Endothelial cell of umbilical vein (primary cell): ENCODE measurements around the gene NDUFAB1.
"Not testable (repeated sequence)": the region's sequence is repeated elsewhere in the genome, so short reads cannot be mapped to it uniquely, and the experiment has no call there.

Experiments used
- CTCF ChIP-seq, 2 donors: IDR thresholded peaks; 1 replicate in 1 of 2; 2 replicates in 1 of 2; pipeline ENCODE4 v1.5.1; 2011; ENCODE audit warnings: low read length in 2 of 2, mild to moderate bottlenecking in 2 of 2, moderate library complexity in 2 of 2, control low read depth in 1 of 2, inconsistent platforms in 1 of 2, low read depth in 1 of 2; ENCODE audit not compliant: insufficient read depth in 1 of 2; ENCODE audit errors: extremely low read depth in 1 of 2
- EZH2 ChIP-seq: IDR thresholded peaks from 2 replicates; pipeline ENCODE4 v1.6.1; 2012; ENCODE audit warnings: borderline replicate concordance, low read depth, mild to moderate bottlenecking, moderate library complexity, low read length, inconsistent platforms; ENCODE audit not compliant: severe bottlenecking
- POLR2A ChIP-seq: IDR thresholded peaks from 2 replicates; pipeline ENCODE4 v1.6.1; 2012; ENCODE audit warnings: low read depth, mild to moderate bottlenecking, control low read depth, low read length

- not testable (repeated sequence) for TF ChIP-seq CTCF (IDR thresholded peaks at IDR 0.05; ENCODE audit: extremely low read depth in 1 of 2, insufficient read depth in 1 of 2, low read depth in 1 of 2, low read length in 2 of 2); EZH2; POLR2A
Observed at GRCh38 chr16:23610905-23611304, 14.8 kb upstream of the NDUFAB1 start.
